B cell (primary cell): ENCODE measurements around the gene ANKRD50. TPM values are rescaled to one million over a fixed set of nuclear protein-coding genes. Genes with fewer than 3 reads are reported as not detected.

Source experiments
- ATAC-seq: fragments of 200-7000 bp; cut with Tn5 transposase; one replicate; pipeline ENCODE4 v1.10.0; 2021; ENCODE audit warnings: low read depth, mild to moderate bottlenecking, moderate number of reproducible peaks, moderate library complexity
- CTCF ChIA-PET: fragments of 350-600 bp; sonication (Branson Sonifier 250); formaldehyde crosslinking; loops from one replicate; lab custom pipeline; 2021; ENCODE audit warnings: antibody characterized with exemption, inconsistent platforms; lab: Charles Lee
- POLR2A ChIA-PET: fragments of 350-600 bp; sonication (Branson Sonifier 250); formaldehyde crosslinking; loops from one replicate; lab custom pipeline; 2021; ENCODE audit warnings: antibody characterized with exemption; lab: Charles Lee
- DNase-seq: peaks from one replicate; pipeline ENCODE4 v3.0.0; 2013
- H2AFZ ChIP-seq: 2 replicates; pipeline ENCODE4 v1.6.1; 2012; ENCODE audit warnings: mild to moderate bottlenecking, low read depth, low read length; ENCODE audit not compliant: insufficient read depth, poor library complexity, severe bottlenecking
- H3K27ac ChIP-seq, 2 donors: 1 replicate in 1 of 2; 2 replicates in 1 of 2; pipeline ENCODE4 v1.5.1; 2012 to 2013; ENCODE audit warnings: low read length in 2 of 2, mild to moderate bottlenecking in 2 of 2, moderate library complexity in 1 of 2
- H3K27me3 ChIP-seq, 4 experiments: fragments of 200-600 bp in 1 of 4; sonication (generic) in 1 of 4; replicated peaks in 1 of 4; 1 replicate in 2 of 4; 2 replicates in 2 of 4; pipeline versions ENCODE4 v1.6.1 to v1.7.0; 2013 to 2016; ENCODE audit warnings: low read length in 3 of 4, mild to moderate bottlenecking in 2 of 4, mixed read lengths in 1 of 4, moderate library complexity in 1 of 4; ENCODE audit not compliant: insufficient read depth in 4 of 4, control insufficient read depth in 3 of 4; ENCODE audit errors: control extremely low read depth in 1 of 4
- H3K36me3 ChIP-seq, 2 experiments: replicated peaks in 1 of 2; 1 replicate in 1 of 2; 2 replicates in 1 of 2; pipeline versions ENCODE4 v1.6.1 to v1.7.1; 2013; ENCODE audit warnings: low read length in 1 of 2; ENCODE audit not compliant: insufficient read depth in 2 of 2, control insufficient read depth in 1 of 2; ENCODE audit errors: control extremely low read depth in 1 of 2, extremely low read depth in 1 of 2
- H3K4me1 ChIP-seq, 2 donors: fragments of 200-600 bp in 1 of 2; sonication (generic) in 1 of 2; 1 replicate in 1 of 2; 2 replicates in 1 of 2; pipeline versions ENCODE4 v1.5.1 to v1.6.1; 2013 to 2017; ENCODE audit warnings: low read length in 2 of 2; ENCODE audit not compliant: control insufficient read depth in 2 of 2, insufficient read depth in 2 of 2
- H3K4me2 ChIP-seq: replicated peaks from 2 replicates; pipeline ENCODE3; 2012; ENCODE audit warnings: mild to moderate bottlenecking, low read depth, low read length; ENCODE audit not compliant: poor library complexity, severe bottlenecking
- H3K4me3 ChIP-seq, 5 experiments: fragments of 200-600 bp in 1 of 5; sonication (generic) in 1 of 5; 1 replicate in 3 of 5; 2 replicates in 2 of 5; pipeline versions ENCODE4 v1.5.1 to v1.7.0; 2011 to 2016; ENCODE audit warnings: low read length in 4 of 5, mild to moderate bottlenecking in 4 of 5, low read depth in 2 of 5, control low read depth in 1 of 5, moderate library complexity in 1 of 5; ENCODE audit not compliant: insufficient read depth in 1 of 5; ENCODE audit errors: control extremely low read depth in 1 of 5, extremely low read depth in 1 of 5
- H3K79me2 ChIP-seq: fragments of 200-600 bp; sonication (generic); one replicate; pipeline ENCODE4 v1.6.0; 2016; ENCODE audit warnings: low read length; ENCODE audit not compliant: control insufficient read depth, insufficient read depth
- H3K9ac ChIP-seq: fragments of 200-600 bp; sonication (generic); 2 replicates; pipeline ENCODE4 v1.6.1; 2017; ENCODE audit warnings: mild to moderate bottlenecking, low read length, moderate library complexity
- H3K9me3 ChIP-seq, 3 donors: one replicate each; pipeline versions ENCODE4 v1.6.1 to v1.7.1; 2013; ENCODE audit warnings: low read length in 2 of 3; ENCODE audit not compliant: control insufficient read depth in 2 of 3, insufficient read depth in 1 of 3; ENCODE audit errors: control extremely low read depth in 1 of 3
- H4K20me1 ChIP-seq: 2 replicates; pipeline ENCODE4 v1.6.0; 2012; ENCODE audit warnings: mild to moderate bottlenecking, low read length; ENCODE audit not compliant: insufficient read depth, control insufficient read depth, poor library complexity, severe bottlenecking
- H3K27ac Mint-ChIP-seq: one replicate; pipeline ENCODE4 v1.8.0; 2021; ENCODE audit warnings: mixed read lengths
- H3K27me3 Mint-ChIP-seq: one replicate; pipeline ENCODE4 v1.8.0; 2021; ENCODE audit warnings: mixed read lengths
- H3K4me1 Mint-ChIP-seq: one replicate; pipeline ENCODE4 v1.8.0; 2021; ENCODE audit warnings: mixed read lengths
- H3K4me3 Mint-ChIP-seq: one replicate; pipeline ENCODE4 v1.8.0; 2021; ENCODE audit warnings: mixed read lengths
- H3K9me3 Mint-ChIP-seq: one replicate; pipeline ENCODE4 v1.8.0; 2022; ENCODE audit warnings: mixed read lengths; ENCODE audit not compliant: insufficient read depth
- EZH2 ChIP-seq: IDR thresholded peaks from 2 replicates; pipeline ENCODE4 v1.6.1; 2012; ENCODE audit warnings: borderline replicate concordance, low read depth, mild to moderate bottlenecking, moderate library complexity, low read length; ENCODE audit not compliant: insufficient read depth, poor library complexity, severe bottlenecking
- WGBS: methylation state at CpG from one replicate; pipeline ENCODE4 v1.1.5; 2013; ENCODE audit warnings: missing lambda C conversion rate; ENCODE audit not compliant: insufficient coverage; 5-methylcytosine and 5-hydroxymethylcytosine counted together
- intact Hi-C: fragments of 100-400 bp; cut with micrococcal nuclease; formaldehyde crosslinking; loops from one replicate; pipeline ENCODE4 v1.10.0; 2022
- polyA plus RNA-seq: library from polyadenylated mRNA; depleted of rRNA; stranded (reverse); fragments of >200 nt; gene quantifications from 2 replicates; pipeline ENCODE4 v1.2.3, GENCODE V29; 2012
- total RNA-seq, 2 donors: library from RNA; stranded (reverse); fragments of 120-200 nt in 1 of 2; gene quantifications; 1 replicate in 1 of 2; 2 replicates in 1 of 2; pipeline versions ENCODE4 v1.2.3 to v1.2.4, GENCODE V29; 2013 to 2022
- TF ChIP-seq, protein P1 (sequence below): fragments of 200-600 bp; IDR thresholded peaks from one replicate; pipeline ENCODE4 v1.8.0; 2022; ENCODE audit warnings: antibody characterized with exemption, mild to moderate bottlenecking

ANKRD50 gene
- total and polyA plus RNA-seq, 2 donors (not counting 1 experiment from before 2014, with no cell fraction given), result 0.18 to 0.47 TPM

DNA sequence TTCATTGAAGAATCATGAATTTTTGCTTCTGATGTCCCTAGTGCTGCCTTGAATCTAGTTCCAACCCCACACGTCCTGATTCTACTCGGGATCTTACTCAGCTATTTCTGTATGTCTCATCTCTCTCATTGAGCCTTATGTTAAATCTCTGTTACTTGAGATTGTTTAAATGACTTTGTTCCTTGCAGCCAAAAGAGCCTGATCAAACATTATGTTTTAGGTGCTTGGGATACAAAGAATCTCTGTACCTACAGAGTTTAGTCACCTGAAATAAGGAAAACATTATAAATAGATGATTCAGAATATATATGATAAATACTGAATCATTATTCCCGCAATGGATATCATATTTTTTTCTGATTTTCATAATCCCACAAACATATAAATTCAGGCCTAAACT is 13.7 kb upstream of the ANKRD50 start:
- intact Hi-C loops, result no loop called here
- ChIA-PET CTCF (no interaction called here), POLR2A (no interaction called here)
- no peaks in the 10 kb centered on the region for H3K36me3 ChIP-seq
- no peaks in the 10 kb centered on the region for H3K4me1 ChIP-seq
- no peaks in the 10 kb centered on the region for H3K9me3 ChIP-seq
- H3K4me2 ChIP-seq, result no peak overlapping the region
- no peak overlapping the region for H3K27ac ChIP-seq
- no peaks in the 10 kb centered on the region for H3K27me3 ChIP-seq
- no peaks in the 10 kb centered on the region for H3K4me1 Mint-ChIP-seq
- no peak overlapping the region for H2AFZ ChIP-seq
- no peak overlapping the region for H3K4me3 Mint-ChIP-seq
- TF ChIP-seq, protein P1, sequence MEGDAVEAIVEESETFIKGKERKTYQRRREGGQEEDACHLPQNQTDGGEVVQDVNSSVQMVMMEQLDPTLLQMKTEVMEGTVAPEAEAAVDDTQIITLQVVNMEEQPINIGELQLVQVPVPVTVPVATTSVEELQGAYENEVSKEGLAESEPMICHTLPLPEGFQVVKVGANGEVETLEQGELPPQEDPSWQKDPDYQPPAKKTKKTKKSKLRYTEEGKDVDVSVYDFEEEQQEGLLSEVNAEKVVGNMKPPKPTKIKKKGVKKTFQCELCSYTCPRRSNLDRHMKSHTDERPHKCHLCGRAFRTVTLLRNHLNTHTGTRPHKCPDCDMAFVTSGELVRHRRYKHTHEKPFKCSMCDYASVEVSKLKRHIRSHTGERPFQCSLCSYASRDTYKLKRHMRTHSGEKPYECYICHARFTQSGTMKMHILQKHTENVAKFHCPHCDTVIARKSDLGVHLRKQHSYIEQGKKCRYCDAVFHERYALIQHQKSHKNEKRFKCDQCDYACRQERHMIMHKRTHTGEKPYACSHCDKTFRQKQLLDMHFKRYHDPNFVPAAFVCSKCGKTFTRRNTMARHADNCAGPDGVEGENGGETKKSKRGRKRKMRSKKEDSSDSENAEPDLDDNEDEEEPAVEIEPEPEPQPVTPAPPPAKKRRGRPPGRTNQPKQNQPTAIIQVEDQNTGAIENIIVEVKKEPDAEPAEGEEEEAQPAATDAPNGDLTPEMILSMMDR, result no peak
- no peak for TF ChIP-seq EZH2
- ATAC-seq (no peak), DNase-seq (no peak)
- no peaks in the 10 kb centered on the region for H3K79me2 ChIP-seq
- no CpG with 5 or more reads among the region's 3 CpGs for WGBS
- no peak overlapping the region for H3K27ac Mint-ChIP-seq
- no peaks in the 10 kb centered on the region for H4K20me1 ChIP-seq
- H3K9ac ChIP-seq, result no peak overlapping the region
- no peak overlapping the region for H3K4me3 ChIP-seq
- no peaks in the 10 kb centered on the region for H3K9me3 Mint-ChIP-seq
- no peaks in the 10 kb centered on the region for H3K27me3 Mint-ChIP-seq

DNA sequence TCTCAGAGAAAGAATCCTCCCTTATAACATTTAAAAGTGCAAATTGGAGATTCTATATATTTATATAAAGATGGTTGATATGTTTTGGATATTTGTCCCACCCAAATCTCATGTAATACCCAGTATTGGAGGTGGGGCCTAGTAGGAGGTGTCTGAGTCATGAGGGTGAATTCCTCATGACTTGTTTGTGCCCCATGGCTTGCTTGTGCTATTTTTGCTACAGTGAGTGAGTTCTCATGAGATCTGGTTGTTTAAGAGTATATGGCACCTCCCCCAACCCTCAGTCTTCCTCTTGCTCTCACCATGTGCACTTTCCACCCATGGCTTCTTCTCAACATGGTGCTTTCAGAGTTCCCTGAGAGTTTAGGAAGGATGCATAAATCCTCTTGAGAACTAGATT is 9.5 kb upstream of the ANKRD50 start:
- TF ChIP-seq EZH2, result no peak
- TF ChIP-seq, protein P1, result no peak
- POLR2A ChIA-PET, result no interaction called here
- H2AFZ ChIP-seq, result no peak overlapping the region

More for the DNA sequence above, 9.5 kb upstream of the ANKRD50 start:
- no peak overlapping the region for H3K27ac Mint-ChIP-seq
- CTCF ChIA-PET, result no interaction called here
- H3K4me3 Mint-ChIP-seq, result no peak overlapping the region
- H3K9ac ChIP-seq, result no peak overlapping the region
- intact Hi-C loops, result no loop called here
- no peaks in the 10 kb centered on the region for H3K4me1 Mint-ChIP-seq
- no peaks in the 10 kb centered on the region for H4K20me1 ChIP-seq
- ATAC-seq (no peak), DNase-seq (no peak)
- H3K4me3 ChIP-seq, result no peak overlapping the region
- H3K27ac ChIP-seq, result no peak overlapping the region
- H3K27me3 Mint-ChIP-seq, result no peaks in the 10 kb centered on the region
- no peaks in the 10 kb centered on the region for H3K27me3 ChIP-seq
- H3K9me3 Mint-ChIP-seq, result no peaks in the 10 kb centered on the region
- no peaks in the 10 kb centered on the region for H3K36me3 ChIP-seq
- H3K9me3 ChIP-seq, result no peaks in the 10 kb centered on the region
- H3K79me2 ChIP-seq, result no peaks in the 10 kb centered on the region
- no peak overlapping the region for H3K4me2 ChIP-seq
- no peaks in the 10 kb centered on the region for H3K4me1 ChIP-seq
